Ishikawa (cell line): ENCODE measurements around the gene STX10.

Experiments used
- FOXM1 ChIP-seq: IDR thresholded peaks from 2 replicates; pipeline ENCODE4 v1.6.1; 2012; ENCODE audit warnings: low read depth, borderline replicate concordance
- NFIC ChIP-seq: IDR thresholded peaks from 2 replicates; pipeline ENCODE4 v1.6.1; 2012
- RAD21 ChIP-seq: IDR thresholded peaks from 2 replicates; pipeline ENCODE4 v1.6.1; 2012; ENCODE audit warnings: low read depth
- TAF1 ChIP-seq: IDR thresholded peaks from 2 replicates; pipeline ENCODE4 v1.6.1; 2012; ENCODE audit warnings: low read depth, mild to moderate bottlenecking
- USF1 ChIP-seq: IDR thresholded peaks from 2 replicates; pipeline ENCODE4 v1.6.1; 2012
- YY1 ChIP-seq: IDR thresholded peaks from 2 replicates; pipeline ENCODE4 v1.6.1; 2012; ENCODE audit warnings: low read depth
- TF ChIP-seq, protein P1 (sequence below): IDR thresholded peaks from 2 replicates; pipeline ENCODE4 v1.6.1; 2012; ENCODE audit warnings: low read depth, mild to moderate bottlenecking

DNA sequence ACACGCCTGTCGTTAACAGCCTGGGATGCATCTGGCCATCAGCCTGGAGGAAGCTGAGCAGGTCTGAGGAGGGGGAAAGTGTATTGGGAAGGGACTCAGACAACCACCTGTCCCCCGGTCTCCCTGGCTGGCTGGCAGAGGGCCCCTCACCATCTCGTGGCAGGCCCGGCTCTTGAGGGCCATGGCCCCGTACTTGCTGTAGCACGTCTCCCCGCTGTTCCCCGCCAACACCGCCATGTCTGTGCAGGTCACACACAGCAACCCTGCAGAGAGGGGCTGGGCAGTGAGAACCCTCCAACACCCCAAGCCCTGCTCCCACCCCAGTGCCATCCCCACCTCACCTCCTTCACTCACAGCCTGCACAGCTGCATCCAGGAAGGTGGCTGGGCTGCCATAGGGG lies 37.6 kb downstream of the STX10 start:
- TF ChIP-seq, protein P1, sequence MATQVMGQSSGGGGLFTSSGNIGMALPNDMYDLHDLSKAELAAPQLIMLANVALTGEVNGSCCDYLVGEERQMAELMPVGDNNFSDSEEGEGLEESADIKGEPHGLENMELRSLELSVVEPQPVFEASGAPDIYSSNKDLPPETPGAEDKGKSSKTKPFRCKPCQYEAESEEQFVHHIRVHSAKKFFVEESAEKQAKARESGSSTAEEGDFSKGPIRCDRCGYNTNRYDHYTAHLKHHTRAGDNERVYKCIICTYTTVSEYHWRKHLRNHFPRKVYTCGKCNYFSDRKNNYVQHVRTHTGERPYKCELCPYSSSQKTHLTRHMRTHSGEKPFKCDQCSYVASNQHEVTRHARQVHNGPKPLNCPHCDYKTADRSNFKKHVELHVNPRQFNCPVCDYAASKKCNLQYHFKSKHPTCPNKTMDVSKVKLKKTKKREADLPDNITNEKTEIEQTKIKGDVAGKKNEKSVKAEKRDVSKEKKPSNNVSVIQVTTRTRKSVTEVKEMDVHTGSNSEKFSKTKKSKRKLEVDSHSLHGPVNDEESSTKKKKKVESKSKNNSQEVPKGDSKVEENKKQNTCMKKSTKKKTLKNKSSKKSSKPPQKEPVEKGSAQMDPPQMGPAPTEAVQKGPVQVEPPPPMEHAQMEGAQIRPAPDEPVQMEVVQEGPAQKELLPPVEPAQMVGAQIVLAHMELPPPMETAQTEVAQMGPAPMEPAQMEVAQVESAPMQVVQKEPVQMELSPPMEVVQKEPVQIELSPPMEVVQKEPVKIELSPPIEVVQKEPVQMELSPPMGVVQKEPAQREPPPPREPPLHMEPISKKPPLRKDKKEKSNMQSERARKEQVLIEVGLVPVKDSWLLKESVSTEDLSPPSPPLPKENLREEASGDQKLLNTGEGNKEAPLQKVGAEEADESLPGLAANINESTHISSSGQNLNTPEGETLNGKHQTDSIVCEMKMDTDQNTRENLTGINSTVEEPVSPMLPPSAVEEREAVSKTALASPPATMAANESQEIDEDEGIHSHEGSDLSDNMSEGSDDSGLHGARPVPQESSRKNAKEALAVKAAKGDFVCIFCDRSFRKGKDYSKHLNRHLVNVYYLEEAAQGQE = no peak
- TF ChIP-seq RAD21 (no peak), TAF1 (no peak), FOXM1 (no peak), USF1 (no peak), YY1 (no peak), NFIC (no peak)
